Right lobe of liver (tissue), 6 donors: Measurements from ENCODE around the gene ACP3. TPM values are rescaled to one million over a fixed set of nuclear protein-coding genes. Genes with fewer than 3 reads are reported as not detected.

Experiments
- ATAC-seq, 4 donors: fragments of 200-7000 bp; cut with Tn5 transposase; one replicate each; pipeline ENCODE4 v1.9.1; 2020; ENCODE audit warnings: mild to moderate bottlenecking in 4 of 4, moderate library complexity in 4 of 4
- DNase-seq, 3 donors: peaks; one replicate each; pipeline ENCODE4 v3.0.0-alpha.2; 2020
- H3K27ac ChIP-seq, 3 donors: fragments of 200-600 bp; one replicate each; pipeline ENCODE4 v1.8.0; 2022
- H3K27me3 ChIP-seq, 2 donors: fragments of 200-600 bp; one replicate each; pipeline ENCODE4 v1.8.0; 2022
- H3K36me3 ChIP-seq, 4 donors: fragments of 200-600 bp; sonication (generic) in 1 of 4; one replicate each; pipeline versions ENCODE4 v1.5.1 to v1.8.0; 2017 to 2022; ENCODE audit warnings: control low read depth in 1 of 4
- H3K4me1 ChIP-seq, 4 donors: fragments of 200-600 bp; sonication (generic) in 1 of 4; one replicate each; pipeline versions ENCODE4 v1.5.1 to v1.8.0; 2017 to 2022; ENCODE audit warnings: control low read depth in 1 of 4
- H3K4me3 ChIP-seq, 3 donors: fragments of 200-600 bp; one replicate each; pipeline ENCODE4 v1.8.0; 2022
- H3K9me3 ChIP-seq, 4 donors: fragments of 200-600 bp; sonication (generic) in 1 of 4; one replicate each; pipeline versions ENCODE4 v1.5.1 to v1.8.0; 2017 to 2022; ENCODE audit warnings: control low read depth in 1 of 4
- CTCF ChIP-seq, 4 donors: fragments of 200-600 bp in 3 of 4; fragments of 450-650 bp in 1 of 4; IDR thresholded peaks; one replicate each; pipeline versions ENCODE4 v1.5.1 to v1.8.0; 2016 to 2022; ENCODE audit warnings: antibody characterized with exemption in 4 of 4, mild to moderate bottlenecking in 2 of 4
- POLR2A ChIP-seq: fragments of 450-650 bp; IDR thresholded peaks from one replicate; pipeline ENCODE4 v1.6.1; 2017; ENCODE audit warnings: antibody characterized with exemption, mild to moderate bottlenecking
- WGBS: methylation state at CpG from one replicate; pipeline ENCODE4 v1.1.6; 2018; ENCODE audit warnings: low coverage, low lambda C conversion rate; ENCODE audit not compliant: insufficient coverage; ENCODE audit errors: missing lambda C conversion rate; 5-methylcytosine and 5-hydroxymethylcytosine counted together
- intact Hi-C, 2 donors: fragments of 100-400 bp; cut with DNase I; formaldehyde crosslinking; loops; one replicate each; pipeline versions ENCODE4 v1.11.2 to v1.14.1; 2022
- total RNA-seq, 6 experiments: library from RNA; depleted of rRNA in 2 of 6; stranded (reverse); fragments of >200 nt in 2 of 6; fragmentation: NEBNext Ultra II Directional in 3 of 6; extraction: Animal tissue kit (Norgen Biotek cat#: 25700) in 3 of 6; gene quantifications; one replicate each; pipeline versions ENCODE4 v1.1.0 to v1.2.4, GENCODE V29; 2016 to 2023
- donor health status: DM: no; HTN: yes; CAD: no.
- donor health status: DM: no; HTN: no; CAD: no.
- donor health status: DM: no; HTN: no; CAD: no.
- donor health status: DM: no; HTN: yes; CAD: no.
- donor health status: DM: no; HTN: yes; CAD: no.

ACP3 gene
- total RNA-seq, 6 experiments from 2014 or later, result 0.12 to 0.49 (median 0.22) TPM; not detected in 1

GRCh38 chr3:132378048-132378762 is 61.0 kb downstream of the ACP3 start:
- ATAC-seq (no peak), DNase-seq (no peak)
- Histone ChIP-seq H3K36me3 (no peaks in the 10 kb centered on the region), H3K9me3 (no peaks in the 10 kb centered on the region), H3K27ac (no peak overlapping the region), H3K4me1 (no peaks in the 10 kb centered on the region), H3K27me3 (no peaks in the 10 kb centered on the region), H3K4me3 (no peak overlapping the region)
- TF ChIP-seq CTCF (IDR thresholded peaks at IDR 0.05) (no peak), POLR2A (no peak)
- WGBS, result 40% methylated on average over 2 of the region's 2 CpGs
- intact Hi-C loops, result no loop called here

- Histone ChIP-seq H3K4me3 (no peak overlapping the region), H3K27me3 (no peaks in the 10 kb centered on the region), H3K36me3 (no peaks in the 10 kb centered on the region), H3K4me1 (no peaks in the 10 kb centered on the region), H3K9me3 (no peaks in the 10 kb centered on the region), H3K27ac (no peak overlapping the region)
- intact Hi-C loops, result no loop called here
- ATAC-seq (no peak), DNase-seq (no peak)
- no peak for TF ChIP-seq POLR2A
- no peak for TF ChIP-seq CTCF (IDR thresholded peaks at IDR 0.05)
- 55% methylated on average over 2 of the region's 2 CpGs for WGBS
These were observed 61.6 kb downstream of the ACP3 start for GRCh38 chr3:132378846-132379245.

GRCh38 chr3:132380920-132381319 is 63.7 kb downstream of the ACP3 start:
- intact Hi-C loops, result no loop called here
- no peak for ATAC-seq
- TF ChIP-seq CTCF (IDR thresholded peaks at IDR 0.05), result no peak
- TF ChIP-seq POLR2A, result no peak
- WGBS, result 64% methylated on average over 1 of the region's 1 CpG
- Histone ChIP-seq H3K27ac (no peak overlapping the region), H3K4me3 (no peak overlapping the region), H3K27me3 (no peaks in the 10 kb centered on the region), H3K9me3 (no peaks in the 10 kb centered on the region), H3K4me1 (no peaks in the 10 kb centered on the region), H3K36me3 (no peaks in the 10 kb centered on the region)
- DNase-seq, result no peak

- H3K36me3 ChIP-seq, result no peaks in the 10 kb centered on the region
- no peak overlapping the region for H3K27ac ChIP-seq
- DNase-seq (no peak), ATAC-seq (no peak)
- 96% methylated on average over 5 of the region's 14 CpGs for WGBS
- H3K27me3 ChIP-seq, result no peaks in the 10 kb centered on the region
- intact Hi-C loops, result no loop called here
- no peak overlapping the region for H3K4me3 ChIP-seq
- no peaks in the 10 kb centered on the region for H3K4me1 ChIP-seq
- no peaks in the 10 kb centered on the region for H3K9me3 ChIP-seq
- TF ChIP-seq CTCF (IDR thresholded peaks at IDR 0.05) (no peak), POLR2A (no peak)
These were observed 64.2 kb downstream of the ACP3 start for GRCh38 chr3:132381348-132381944.
